Activated gamma-delta T cell (primary cell): ENCODE data around the gene GALNS.
"Not testable (repeated sequence)": the region's sequence is repeated elsewhere in the genome, so short reads cannot be mapped to it uniquely, and the experiment has no call there.

Source experiments
- DNase-seq: peaks from one replicate; lab custom pipeline; 2025; lab: John Stamatoyannopoulos, UW

Gene GALNS

GRCh38 chr16:88784074-88784855, 72.5 kb downstream of the GALNS start:
- peak; percentile 46 for DNase-seq

- no peak for DNase-seq
Observed at GRCh38 chr16:88783391-88784073, 73.2 kb downstream of the GALNS start.

GRCh38 chr16:88782454-88783390, 74.0 kb downstream of the GALNS start:
- no peak for DNase-seq

GRCh38 chr16:88781140-88782077, 75.3 kb downstream of the GALNS start:
- DNase-seq: peak; percentile 44

GRCh38 chr16:88780142-88781062, 76.3 kb downstream of the GALNS start:
- DNase-seq: no peak

GRCh38 chr16:88779406-88780141, 77.2 kb downstream of the GALNS start:
- no peak for DNase-seq

- DNase-seq: no peak
Observed at GRCh38 chr16:88778541-88779065, 78.1 kb downstream of the GALNS start.

GRCh38 chr16:88778271-88778525, 78.5 kb downstream of the GALNS start:
- DNase-seq: no peak

- no peak for DNase-seq
Observed at GRCh38 chr16:88777471-88778270, 79.1 kb downstream of the GALNS start.

- no peak for DNase-seq
Observed at GRCh38 chr16:88775825-88776224, 80.9 kb downstream of the GALNS start.

- no peak for DNase-seq
Observed at GRCh38 chr16:88774544-88775393, 82.0 kb downstream of the GALNS start.

GRCh38 chr16:88773812-88774291, 82.9 kb downstream of the GALNS start:
- no peak for DNase-seq

GRCh38 chr16:88772871-88773811, 83.6 kb downstream of the GALNS start:
- no peak for DNase-seq

GRCh38 chr16:88771781-88772180, 85.0 kb downstream of the GALNS start:
- not testable (repeated sequence) for DNase-seq

- no peak for DNase-seq
Observed at GRCh38 chr16:88771294-88771772, 85.4 kb downstream of the GALNS start.
